Endothelial cell of umbilical vein (primary cell): Measurements from ENCODE around the gene SCAI.

Experiments
- CTCF ChIP-seq, 2 donors: IDR thresholded peaks; 1 replicate in 1 of 2; 2 replicates in 1 of 2; pipeline ENCODE4 v1.5.1; 2011; ENCODE audit warnings: low read length in 2 of 2, mild to moderate bottlenecking in 2 of 2, moderate library complexity in 2 of 2, control low read depth in 1 of 2, inconsistent platforms in 1 of 2, low read depth in 1 of 2; ENCODE audit not compliant: insufficient read depth in 1 of 2; ENCODE audit errors: extremely low read depth in 1 of 2
- EZH2 ChIP-seq: IDR thresholded peaks from 2 replicates; pipeline ENCODE4 v1.6.1; 2012; ENCODE audit warnings: borderline replicate concordance, low read depth, mild to moderate bottlenecking, moderate library complexity, low read length, inconsistent platforms; ENCODE audit not compliant: severe bottlenecking
- POLR2A ChIP-seq: IDR thresholded peaks from 2 replicates; pipeline ENCODE4 v1.6.1; 2012; ENCODE audit warnings: low read depth, mild to moderate bottlenecking, control low read depth, low read length

DNA sequence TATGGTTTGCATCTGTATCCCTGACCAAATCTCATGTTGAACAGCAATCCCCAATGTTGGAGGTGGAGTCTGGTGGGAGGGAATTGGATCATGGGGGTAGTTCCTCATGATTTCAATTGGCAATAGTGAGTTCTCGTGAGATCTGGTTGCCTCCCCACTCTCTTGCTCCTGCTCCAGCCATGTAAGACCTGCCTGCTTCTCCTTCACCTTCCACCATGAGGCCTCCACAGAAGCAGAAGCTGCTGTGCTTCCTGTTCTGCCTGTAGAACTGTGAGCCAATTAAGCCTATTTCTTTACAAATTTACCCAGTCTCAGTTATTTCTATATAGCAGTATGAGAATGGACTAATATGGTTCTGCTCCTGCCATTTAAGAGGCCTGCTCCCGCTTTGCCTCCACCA is 32.9 kb downstream of the SCAI start:
- no peak for TF ChIP-seq CTCF (IDR thresholded peaks at IDR 0.05; ENCODE audit: extremely low read depth in 1 of 2, insufficient read depth in 1 of 2, low read depth in 1 of 2, low read length in 2 of 2)
- TF ChIP-seq POLR2A = no peak
- no peak for TF ChIP-seq EZH2
